SJSA1 (cell line): ENCODE measurements around the gene B4GALT5. TPM values are rescaled to one million over a fixed set of nuclear protein-coding genes. Genes with fewer than 3 reads are reported as not detected.
"Not testable (repeated sequence)": the region's sequence is repeated elsewhere in the genome, so short reads cannot be mapped to it uniquely, and the experiment has no call there.

Source experiments
- DNase-seq, 2 experiments: peaks; one replicate each; pipeline ENCODE4 v3.0.0-alpha.2; 2015 to 2020; ENCODE audit warnings: low spot score in 2 of 2, low read depth in 1 of 2
- H3K27ac ChIP-seq: fragments of 250-450 bp; sonication (Bioruptor Pico); 2 replicates; pipeline ENCODE4 v1.5.1; 2020; ENCODE audit warnings: mild to moderate bottlenecking, moderate library complexity
- H3K27me3 ChIP-seq: fragments of 250-450 bp; sonication (Bioruptor Pico); replicated peaks from 2 replicates; pipeline ENCODE4 v1.5.1; 2020; ENCODE audit warnings: mild to moderate bottlenecking, moderate library complexity
- H3K36me3 ChIP-seq: fragments of 250-450 bp; sonication (Bioruptor Pico); 2 replicates; pipeline ENCODE4 v1.5.1; 2020; ENCODE audit warnings: mild to moderate bottlenecking
- H3K4me1 ChIP-seq: fragments of 250-450 bp; sonication (Bioruptor Pico); replicated peaks from 2 replicates; pipeline ENCODE4 v1.6.1; 2021; ENCODE audit warnings: mild to moderate bottlenecking
- H3K4me3 ChIP-seq: fragments of 250-450 bp; sonication (Bioruptor Pico); 2 replicates; pipeline ENCODE4 v1.5.1; 2020; ENCODE audit warnings: mild to moderate bottlenecking
- H3K9me3 ChIP-seq: fragments of 250-450 bp; sonication (Bioruptor Pico); replicated peaks from 2 replicates; pipeline ENCODE4 v1.5.1; 2020; ENCODE audit warnings: mild to moderate bottlenecking
- total RNA-seq: library from RNA; depleted of rRNA; stranded (reverse); fragments of >200 nt; shearing (Covaris generic); gene quantifications from 2 replicates; pipeline ENCODE4 v1.2.3, GENCODE V29; 2014

The B4GALT5 gene
- total RNA-seq, 1 experiment from 2014 or later = 22.0 TPM

DNA sequence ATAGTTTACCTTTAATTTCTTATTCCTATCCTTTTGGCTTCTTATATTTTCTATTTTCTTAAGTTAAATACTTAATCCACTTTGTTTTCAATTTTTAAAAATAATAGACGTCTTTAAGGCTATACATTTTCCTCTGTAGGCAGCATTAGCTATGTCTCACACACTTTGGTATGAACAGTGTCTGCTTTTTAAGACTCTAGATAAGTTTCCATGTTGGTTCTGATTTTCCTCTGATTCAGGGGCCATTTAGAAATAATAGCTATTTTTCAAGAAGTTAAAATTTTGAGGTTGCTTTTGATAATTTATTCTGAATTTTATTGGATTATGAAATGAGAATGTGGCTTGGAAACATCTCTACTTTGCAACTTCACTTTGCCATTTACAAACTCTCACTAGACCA is 91.4 kb downstream of the B4GALT5 start:
- Histone ChIP-seq H3K4me1 (peaks cover 16% of the 10 kb centered on the region), H3K27ac (no peak overlapping the region), H3K27me3 (no peaks in the 10 kb centered on the region), H3K4me3 (no peak overlapping the region), H3K9me3 (peaks cover 8% of the 10 kb centered on the region; the same call in 1 of the 2 replicates), H3K36me3 (no peaks in the 10 kb centered on the region)
- no peak for DNase-seq

DNA sequence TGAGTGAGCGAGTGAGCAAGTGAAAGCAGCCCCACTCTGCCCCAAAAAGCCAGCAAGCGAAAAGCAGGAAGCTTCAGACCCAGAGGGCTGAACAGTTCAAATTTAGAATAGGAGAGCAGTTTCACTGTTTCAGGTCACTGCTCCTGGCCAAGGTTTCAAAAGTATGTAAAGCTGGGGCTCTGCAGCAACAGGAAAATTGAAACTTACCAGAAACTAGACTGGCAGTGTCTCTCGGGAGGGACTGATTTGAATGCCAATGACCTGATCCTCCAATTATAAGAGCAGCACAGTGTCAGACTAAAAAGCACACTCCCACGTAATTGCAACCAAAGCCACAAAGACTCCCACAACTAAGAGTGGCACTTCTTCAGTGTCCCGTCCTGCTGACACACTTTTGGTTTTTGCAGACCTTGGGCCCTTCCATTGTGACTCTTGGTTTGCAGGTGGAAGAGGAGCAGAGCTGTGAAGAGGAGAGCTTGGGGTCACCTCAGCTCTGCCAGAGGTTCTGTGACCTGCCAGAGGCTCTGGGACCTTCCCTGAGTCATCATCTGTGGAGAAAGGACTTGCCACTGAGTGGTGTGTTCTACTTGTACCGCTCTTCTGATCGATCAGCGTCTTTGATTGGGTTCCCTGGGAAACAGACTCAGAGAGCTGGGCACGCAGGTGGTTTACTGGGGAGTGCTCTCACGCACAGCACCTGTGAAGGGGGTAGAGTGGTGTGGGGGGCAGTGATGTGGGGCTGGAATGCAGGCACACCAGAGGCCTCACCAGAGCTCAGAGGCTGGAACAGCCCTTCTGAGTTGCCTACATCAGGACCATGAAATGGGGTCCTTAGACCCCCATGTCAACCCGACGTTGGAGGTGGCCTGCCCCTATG is 93.1 kb downstream of the B4GALT5 start:
- Histone ChIP-seq H3K27me3 (no peaks in the 10 kb centered on the region), H3K4me1 (peaks cover 7% of the 10 kb centered on the region), H3K9me3 (peaks cover 8% of the 10 kb centered on the region; the same call in 1 of the 2 replicates), H3K27ac (no peak overlapping the region), H3K36me3 (no peaks in the 10 kb centered on the region), H3K4me3 (no peak overlapping the region)
- no peak for DNase-seq

DNA sequence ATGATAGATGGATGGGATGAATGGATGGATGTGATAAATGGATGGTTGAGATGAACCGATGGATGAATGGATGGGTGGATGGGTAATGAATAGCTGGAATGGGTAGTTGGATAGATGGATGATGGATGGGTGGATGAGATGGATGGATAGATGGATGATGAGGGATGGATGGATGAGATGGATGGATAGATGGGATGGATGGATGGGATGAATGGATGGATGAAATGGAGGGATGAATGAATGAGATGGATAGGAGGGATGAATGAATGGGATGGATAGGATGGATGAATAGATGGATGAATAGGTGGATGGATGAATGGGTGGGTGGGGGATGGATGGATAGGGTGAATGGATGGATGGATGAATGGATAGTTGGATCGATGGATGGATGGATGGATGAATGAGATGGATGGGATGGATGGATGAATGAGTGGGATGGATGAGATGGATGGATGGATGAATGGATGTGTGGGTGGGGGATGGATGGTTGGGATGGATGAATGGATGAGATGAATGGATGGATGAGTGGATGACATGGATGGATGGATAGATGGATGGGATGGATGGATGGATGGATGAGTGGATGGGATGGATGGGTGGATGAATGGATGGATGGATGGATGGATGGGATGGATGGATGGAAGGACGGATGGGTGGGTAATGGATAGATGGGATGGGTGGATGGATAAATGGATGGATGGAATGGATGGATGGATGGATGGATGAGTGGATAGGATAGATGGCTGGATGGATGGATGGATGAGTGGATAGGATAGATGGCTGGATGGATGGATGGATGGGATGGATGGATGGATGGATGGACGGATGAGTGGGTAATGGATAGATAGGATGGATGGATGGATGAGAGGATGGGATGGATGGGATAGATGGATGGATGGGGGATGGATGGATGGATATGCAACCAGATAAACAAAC is 94.3 kb downstream of the B4GALT5 start:
- H3K36me3 ChIP-seq = no peaks in the 10 kb centered on the region
- no peaks in the 10 kb centered on the region for H3K4me1 ChIP-seq
- no peak overlapping the region for H3K4me3 ChIP-seq
- H3K27me3 ChIP-seq = no peaks in the 10 kb centered on the region
- H3K27ac ChIP-seq = no peak overlapping the region
- H3K9me3 ChIP-seq = peaks cover 8% of the 10 kb centered on the region; the same call in 1 of the 2 replicates
- DNase-seq = no peak

DNA sequence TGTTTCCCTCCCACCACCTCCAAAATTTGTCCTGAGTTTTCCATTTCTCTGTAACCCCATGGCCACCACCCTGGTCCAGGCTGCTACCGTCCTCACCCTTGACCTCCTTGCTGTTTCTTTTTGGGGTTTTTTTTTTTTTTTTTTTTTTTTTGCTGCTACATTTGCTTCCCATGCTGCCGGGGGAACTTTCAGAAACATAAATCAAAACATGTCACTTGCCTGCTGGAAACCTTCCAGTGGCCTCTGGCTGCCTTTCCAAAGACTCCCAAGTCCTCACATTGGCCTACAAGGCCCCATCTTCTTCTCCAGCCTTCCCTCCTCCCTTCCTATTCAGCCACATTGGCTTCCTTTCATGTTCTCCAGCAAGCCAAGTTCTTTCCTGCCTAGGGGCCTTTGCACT is 95.4 kb downstream of the B4GALT5 start:
- H3K4me1 ChIP-seq = no peaks in the 10 kb centered on the region
- no peak for DNase-seq
- H3K4me3 ChIP-seq = no peak overlapping the region
- no peak overlapping the region for H3K27ac ChIP-seq
- H3K9me3 ChIP-seq = peaks cover 8% of the 10 kb centered on the region; the same call in 1 of the 2 replicates
- H3K36me3 ChIP-seq = no peaks in the 10 kb centered on the region
- H3K27me3 ChIP-seq = no peaks in the 10 kb centered on the region

DNA sequence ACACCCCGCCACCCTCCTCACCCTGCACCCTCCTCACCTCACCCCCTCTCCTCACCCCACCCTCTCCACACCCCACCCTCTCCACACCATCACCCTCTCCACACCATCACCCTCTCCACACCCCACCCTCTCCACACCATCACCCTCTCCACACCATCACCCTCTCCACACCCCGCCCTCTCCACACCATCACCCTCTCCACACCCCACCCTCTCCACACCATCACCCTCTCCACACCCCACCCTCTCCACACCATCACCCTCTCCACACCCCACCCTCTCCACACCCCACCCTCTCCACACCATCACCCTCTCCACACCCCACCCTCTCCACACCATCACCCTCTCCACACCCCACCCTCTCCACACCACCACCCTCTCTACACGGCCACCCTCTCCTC is 96.3 kb downstream of the B4GALT5 start:
- DNase-seq = peak in 1 of 2 experiments; percentile 65
- H3K27me3 ChIP-seq, H3K27ac ChIP-seq, H3K4me1 ChIP-seq, H3K4me3 ChIP-seq, H3K36me3 ChIP-seq, H3K9me3 ChIP-seq: not testable (repeated sequence)

DNA sequence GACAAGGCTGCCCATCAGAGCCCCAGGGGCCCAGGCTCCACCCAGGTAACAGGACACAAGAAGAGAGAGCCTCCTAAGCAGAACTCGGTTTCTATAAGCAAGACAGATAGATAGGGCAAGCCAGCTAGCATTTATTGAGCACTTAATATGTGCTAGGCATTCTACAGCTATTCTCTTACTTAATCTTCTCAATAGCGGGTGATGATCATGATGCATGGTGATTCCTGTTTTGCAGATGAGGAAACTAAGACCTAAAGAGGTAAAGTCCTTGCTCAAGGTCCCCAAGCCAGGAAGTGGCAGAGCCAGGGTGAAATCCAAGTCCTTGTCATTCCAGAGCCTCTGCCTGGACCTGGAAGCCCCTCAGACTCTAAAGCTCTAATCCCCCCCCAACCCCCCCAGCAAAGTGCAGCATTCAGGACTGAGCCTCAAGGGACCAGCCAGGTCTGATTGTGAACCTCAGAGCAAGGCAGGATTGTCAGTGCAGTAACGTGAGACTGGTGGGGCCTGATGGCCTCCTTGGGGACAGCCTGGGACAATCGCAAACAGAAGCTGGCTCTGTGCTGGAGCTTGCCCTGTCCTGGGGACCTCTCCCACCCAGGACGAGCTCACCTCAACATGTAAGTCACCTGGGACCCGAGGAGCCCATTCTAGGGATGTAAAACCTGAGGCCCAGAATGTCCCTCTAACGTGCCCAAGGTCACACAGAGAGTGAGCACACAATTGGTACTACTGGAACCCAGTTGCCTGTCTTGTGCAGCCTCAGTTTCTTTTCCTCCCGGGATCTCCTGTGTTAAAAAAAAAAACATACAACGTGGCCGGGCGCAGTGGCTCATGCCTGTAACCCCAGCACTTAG is 97.3 kb downstream of the B4GALT5 start:
- H3K27ac ChIP-seq = no peak overlapping the region
- H3K9me3 ChIP-seq = peaks cover 3% of the 10 kb centered on the region; the same call in 1 of the 2 replicates
- no peaks in the 10 kb centered on the region for H3K27me3 ChIP-seq
- no peak for DNase-seq
- no peaks in the 10 kb centered on the region for H3K36me3 ChIP-seq
- peaks cover 6% of the 10 kb centered on the region for H3K4me1 ChIP-seq
- H3K4me3 ChIP-seq = no peak overlapping the region

DNA sequence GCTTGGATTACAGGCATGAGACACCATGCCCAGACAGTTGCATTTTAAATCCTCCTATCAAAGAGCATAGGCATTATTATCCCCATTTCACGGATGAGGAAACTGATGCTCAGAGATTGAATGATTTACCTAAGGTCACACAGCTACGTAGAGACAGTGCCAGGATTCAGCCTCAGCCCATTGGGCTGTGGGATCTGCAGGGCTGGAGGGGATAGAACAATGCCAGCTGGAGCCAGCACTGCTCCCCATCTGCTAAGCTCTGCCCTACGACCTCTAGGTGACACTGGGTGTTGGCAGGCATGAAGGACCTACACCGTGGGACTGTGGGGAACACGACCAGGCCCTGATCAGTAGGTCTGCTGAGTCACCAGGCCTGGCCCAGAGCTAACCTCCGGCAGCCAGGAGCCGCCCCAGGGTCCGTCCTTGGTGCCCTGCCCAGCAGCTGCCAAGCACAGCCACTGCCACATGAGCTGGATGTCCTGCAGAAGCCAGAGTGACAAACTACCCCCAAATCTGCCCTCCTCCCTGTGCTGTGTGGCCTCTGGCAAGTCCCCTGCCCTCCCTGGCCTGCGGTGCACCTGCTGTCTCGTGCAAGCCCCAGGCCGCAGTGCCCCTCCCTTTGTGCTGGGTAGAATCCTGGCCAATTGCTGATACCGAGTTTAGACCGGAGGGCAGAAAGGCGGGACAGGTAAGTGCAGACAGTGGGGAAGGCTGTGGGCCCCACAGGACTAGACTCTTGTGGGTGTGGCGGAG is 98.1 kb downstream of the B4GALT5 start:
- Histone ChIP-seq H3K27ac (no peak overlapping the region), H3K4me3 (no peak overlapping the region), H3K27me3 (no peaks in the 10 kb centered on the region), H3K9me3 (peaks cover 3% of the 10 kb centered on the region; the same call in 1 of the 2 replicates), H3K36me3 (no peaks in the 10 kb centered on the region), H3K4me1 (peaks cover 14% of the 10 kb centered on the region)
- DNase-seq = no peak

DNA sequence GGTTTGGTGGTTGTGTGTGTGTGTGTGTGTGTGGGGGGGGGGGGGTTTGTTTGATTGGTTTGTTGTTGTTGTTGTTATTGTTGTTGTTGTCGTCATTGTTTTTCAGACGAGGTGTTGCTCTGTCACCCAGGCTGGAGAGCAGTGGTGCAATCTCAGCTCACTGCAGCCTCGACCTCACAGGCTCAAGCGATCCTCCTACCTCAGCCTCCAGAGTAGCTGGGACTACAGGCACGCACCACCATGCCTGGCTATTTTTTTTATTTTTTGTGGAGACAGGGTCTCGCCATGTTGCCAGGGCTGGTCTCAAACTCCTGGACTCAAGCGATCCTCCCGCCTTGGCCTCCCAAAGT is 98.7 kb downstream of the B4GALT5 start:
- not testable (repeated sequence) for H3K27me3 ChIP-seq, H3K9me3 ChIP-seq, H3K4me3 ChIP-seq, H3K27ac ChIP-seq, H3K36me3 ChIP-seq, DNase-seq
- H3K4me1 ChIP-seq = peaks cover 14% of the 10 kb centered on the region

DNA sequence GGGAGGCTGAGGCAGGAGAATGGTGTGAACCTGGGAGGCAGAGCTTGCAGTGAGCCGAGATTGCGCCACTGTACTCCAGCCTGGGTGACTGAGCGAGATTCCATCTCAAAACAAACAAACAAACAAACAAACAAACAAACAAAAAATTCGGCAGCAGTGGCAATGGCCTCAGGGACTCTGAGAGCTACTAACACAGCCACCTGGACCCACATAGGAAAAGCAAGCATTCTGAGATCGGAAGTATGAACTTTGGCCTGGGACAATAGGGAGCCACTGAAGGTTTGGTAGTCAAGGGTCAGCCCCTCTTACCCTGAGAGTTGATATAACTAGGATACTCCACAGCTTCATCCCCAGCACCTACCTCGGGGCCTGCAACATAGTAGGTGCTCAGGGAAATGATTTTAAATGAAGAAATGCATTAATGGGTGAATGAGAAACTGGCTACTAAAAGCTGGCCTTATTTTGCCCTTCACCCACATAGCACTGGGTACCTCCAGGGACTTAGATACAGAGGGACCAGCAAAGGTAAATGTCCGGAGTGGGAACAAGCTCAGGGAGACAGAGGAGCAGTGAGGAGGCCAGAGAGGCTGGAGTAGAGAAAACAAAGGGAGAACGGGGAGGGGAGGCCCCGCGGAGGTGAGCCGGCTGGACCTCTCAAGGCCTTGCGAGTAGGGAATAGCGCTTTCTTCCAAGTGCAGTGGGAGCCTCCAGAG is 99.2 kb downstream of the B4GALT5 start:
- Histone ChIP-seq H3K36me3 (no peaks in the 10 kb centered on the region), H3K9me3 (peaks cover 3% of the 10 kb centered on the region; the same call in 1 of the 2 replicates), H3K4me3 (no peak overlapping the region), H3K27me3 (no peaks in the 10 kb centered on the region), H3K4me1 (peaks cover 14% of the 10 kb centered on the region), H3K27ac (no peak overlapping the region)
- DNase-seq = no peak

DNA sequence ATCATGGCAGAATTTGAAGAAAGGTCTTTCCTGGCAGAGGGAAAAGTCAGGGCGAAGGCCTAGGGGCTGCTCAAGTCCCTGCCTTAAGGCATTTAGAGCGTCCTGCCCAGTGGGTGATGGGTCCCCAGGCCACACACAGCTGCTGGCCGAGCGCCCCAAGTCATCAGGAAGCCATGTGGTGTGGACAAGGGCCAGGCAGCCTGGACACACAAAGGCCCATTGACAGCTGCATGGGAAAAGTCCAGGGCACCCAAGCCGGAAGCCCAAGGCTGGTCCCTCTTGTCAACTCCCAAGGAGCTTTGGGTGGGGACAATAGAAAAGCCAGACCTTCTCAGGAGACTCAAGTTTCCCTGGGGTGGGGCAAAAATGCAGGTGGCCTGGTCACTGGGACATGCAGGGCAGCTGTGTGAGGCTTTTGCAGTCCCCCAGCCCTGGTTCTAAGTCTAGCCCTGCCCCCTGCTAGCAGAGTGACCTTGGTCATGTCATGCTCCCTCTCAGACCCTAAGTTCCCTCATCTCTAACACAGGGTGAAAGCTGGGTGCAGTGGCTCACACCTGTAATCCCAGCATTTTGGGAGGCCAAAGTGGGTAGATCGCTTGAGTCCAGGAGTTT is 101.4 kb downstream of the B4GALT5 start:
- Histone ChIP-seq H3K4me3 (no peak overlapping the region), H3K9me3 (no peaks in the 10 kb centered on the region), H3K4me1 (peaks cover 14% of the 10 kb centered on the region), H3K27me3 (no peaks in the 10 kb centered on the region), H3K27ac (no peak overlapping the region), H3K36me3 (no peaks in the 10 kb centered on the region)
- DNase-seq = no peak

DNA sequence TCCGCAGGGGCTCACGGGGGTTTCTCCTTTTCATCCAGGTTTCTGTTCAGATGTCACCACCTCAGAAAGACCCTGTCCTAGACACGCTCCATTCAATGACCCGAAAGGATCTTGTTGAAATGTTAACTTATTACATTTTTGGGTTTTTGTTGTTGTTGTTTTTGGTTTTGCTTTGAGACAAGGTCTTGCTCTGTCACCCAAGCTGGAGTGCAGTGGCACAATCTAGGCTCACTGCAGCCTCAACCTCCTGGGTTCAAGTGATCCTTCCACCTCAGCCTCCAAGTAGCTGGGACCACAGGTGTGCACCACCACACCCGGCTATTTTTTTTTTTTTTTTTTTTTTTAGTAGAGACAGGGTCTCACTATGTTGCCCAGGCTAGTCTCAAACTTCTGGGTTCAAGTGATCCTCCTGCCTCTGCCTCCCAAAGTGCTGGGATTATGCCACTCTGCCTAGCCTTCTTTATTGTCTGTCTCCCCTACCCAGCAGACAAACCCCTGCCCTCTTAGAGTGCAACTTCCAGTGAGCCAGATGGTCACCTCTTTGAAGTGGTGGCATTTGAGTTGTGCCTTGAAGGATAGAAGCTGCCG is 102.0 kb downstream of the B4GALT5 start:
- not testable (repeated sequence) for DNase-seq, H3K36me3 ChIP-seq, H3K27ac ChIP-seq, H3K9me3 ChIP-seq, H3K27me3 ChIP-seq, H3K4me3 ChIP-seq
- H3K4me1 ChIP-seq = peaks cover 14% of the 10 kb centered on the region
